ENCODE results near the gene SHROOM1. TPM values are rescaled to one million over a fixed set of nuclear protein-coding genes. Genes with fewer than 3 reads are reported as not detected.

The SHROOM1 gene
- total and polyA plus RNA-seq, 10 donors: 1.1 to 26.1 (median 3.1) TPM

DNA sequence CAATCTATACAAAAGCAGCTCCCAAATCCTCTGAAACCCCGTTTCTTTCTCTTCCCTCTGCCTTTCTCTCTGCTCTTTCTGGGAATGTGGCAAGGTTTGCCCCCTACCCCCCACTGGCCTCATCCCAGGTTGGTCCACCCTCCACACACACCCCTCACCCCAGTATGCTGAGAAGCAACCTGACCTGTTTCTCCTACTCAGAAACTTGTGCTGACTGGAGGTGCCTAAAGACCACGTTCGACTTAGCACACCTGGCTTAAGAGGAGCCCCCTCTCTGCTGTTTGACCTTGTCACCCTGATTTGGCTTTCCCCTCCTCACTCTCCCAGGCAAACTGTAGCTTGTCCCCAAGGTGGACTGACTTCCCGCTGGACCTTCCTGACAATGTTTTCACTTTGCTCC is 52.3 kb downstream of the SHROOM1 start:
- H3K27me3 ChIP-seq (replicated peaks in 1 of 7): peaks cover 0 to 56% (median 11%) of the 10 kb centered on the region in 7 donors
- intact Hi-C loops (cut with DNase I; ENCODE audit: low total_unique reads): no loop called here
- no peaks in the 10 kb centered on the region for H3K36me3 ChIP-seq
- peaks cover 0 to 47% (median 31%) of the 10 kb centered on the region in 6 donors for H3K4me1 ChIP-seq
- 54 to 87% (median 67%) methylated on average over 4 of the region's 4 CpGs for WGBS, 5 donors
- peak overlapping the region in 2 of 8 donors; percentile 69 to 81 for H3K27ac ChIP-seq
- no peak for DNase-seq
- H3K4me3 ChIP-seq: peak overlapping the region in 4 of 8 donors; percentile 71 to 94 (median 74)
- H3K9me3 ChIP-seq: no peaks in the 10 kb centered on the region
- TF ChIP-seq POLR2AphosphoS5 (IDR thresholded peaks at IDR 0.05) (no peak), POLR2A (IDR thresholded peaks at IDR 0.05) (no peak)
- TF ChIP-seq, protein P1, sequence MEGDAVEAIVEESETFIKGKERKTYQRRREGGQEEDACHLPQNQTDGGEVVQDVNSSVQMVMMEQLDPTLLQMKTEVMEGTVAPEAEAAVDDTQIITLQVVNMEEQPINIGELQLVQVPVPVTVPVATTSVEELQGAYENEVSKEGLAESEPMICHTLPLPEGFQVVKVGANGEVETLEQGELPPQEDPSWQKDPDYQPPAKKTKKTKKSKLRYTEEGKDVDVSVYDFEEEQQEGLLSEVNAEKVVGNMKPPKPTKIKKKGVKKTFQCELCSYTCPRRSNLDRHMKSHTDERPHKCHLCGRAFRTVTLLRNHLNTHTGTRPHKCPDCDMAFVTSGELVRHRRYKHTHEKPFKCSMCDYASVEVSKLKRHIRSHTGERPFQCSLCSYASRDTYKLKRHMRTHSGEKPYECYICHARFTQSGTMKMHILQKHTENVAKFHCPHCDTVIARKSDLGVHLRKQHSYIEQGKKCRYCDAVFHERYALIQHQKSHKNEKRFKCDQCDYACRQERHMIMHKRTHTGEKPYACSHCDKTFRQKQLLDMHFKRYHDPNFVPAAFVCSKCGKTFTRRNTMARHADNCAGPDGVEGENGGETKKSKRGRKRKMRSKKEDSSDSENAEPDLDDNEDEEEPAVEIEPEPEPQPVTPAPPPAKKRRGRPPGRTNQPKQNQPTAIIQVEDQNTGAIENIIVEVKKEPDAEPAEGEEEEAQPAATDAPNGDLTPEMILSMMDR (IDR thresholded peaks at IDR 0.05 in 8 of 11, conservative IDR thresholded peaks at IDR 0.05 in 3 of 11): no peak

DNA sequence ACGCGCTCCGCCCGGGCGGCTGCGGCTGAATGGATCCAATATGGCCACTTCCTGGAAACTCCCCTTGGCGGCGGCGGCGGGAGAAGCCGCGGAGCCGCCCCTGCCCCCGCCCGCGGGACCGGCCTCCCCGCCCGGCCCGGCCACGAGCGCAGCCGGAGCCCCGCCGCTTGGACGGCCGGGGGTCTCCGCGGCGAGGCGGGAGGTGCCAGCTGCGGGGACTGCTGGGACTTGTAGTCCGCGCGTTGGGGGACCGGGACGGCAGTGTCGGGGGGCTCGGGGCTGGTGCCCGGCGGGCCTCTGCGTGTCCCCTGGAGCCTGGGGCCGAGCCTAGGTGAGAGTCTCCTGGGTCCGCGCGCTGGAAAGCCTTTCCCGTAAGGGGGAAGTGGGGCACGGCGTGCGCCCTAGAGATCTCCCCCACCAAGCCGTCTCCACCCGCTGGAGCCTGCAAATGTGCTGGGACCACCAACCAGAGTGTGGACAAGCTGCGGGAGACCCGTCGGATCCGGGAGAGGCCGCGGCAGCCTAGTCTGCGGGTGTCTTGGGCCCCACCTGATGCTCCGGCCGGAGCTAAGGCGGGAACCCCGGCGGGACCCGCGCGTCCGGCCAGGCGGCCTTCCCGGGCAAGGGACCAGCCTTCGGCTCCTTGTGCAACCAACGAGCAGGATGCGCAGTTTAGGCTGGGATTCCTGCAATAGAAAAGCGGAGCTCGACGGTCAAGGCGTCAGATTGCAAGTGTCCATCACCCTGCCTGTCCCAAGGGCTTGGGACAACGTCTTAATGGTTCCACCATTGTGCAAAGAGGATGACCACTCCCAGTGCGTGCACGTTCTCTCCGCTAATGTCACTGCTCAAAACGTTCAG is 53.0 kb downstream of the SHROOM1 start, which contains the start of gene SEPTIN8:
Gene SEPTIN8 (minus strand): TSS at position 31 of the 861 bp plus-strand sequence. CDS start 102 bp downstream, outside the sequence.
- peak within 1 kb of the TSS; percentile 16 to 82 (median 70) for H3K27ac ChIP-seq
- peak within 1 kb of the TSS; percentile 50 to 94 (median 72) for H3K4me3 ChIP-seq
- H3K9me3 ChIP-seq: no peaks in the 10 kb centered on the region
- WGBS, 5 donors: 4 to 12% (median 6%) methylated on average over 23 to 82 of the region's 82 CpGs
- DNase-seq: peak; percentile 82
- TF ChIP-seq, protein P1 (IDR thresholded peaks at IDR 0.05 in 8 of 11, conservative IDR thresholded peaks at IDR 0.05 in 3 of 11): no peak
- TF ChIP-seq POLR2A (IDR thresholded peaks at IDR 0.05): peak in 1 of 3 donors; percentile 6
- TF ChIP-seq POLR2AphosphoS5 (IDR thresholded peaks at IDR 0.05): peak in 1 of 3 donors; percentile 30
- intact Hi-C loops (cut with DNase I; ENCODE audit: low total_unique reads): no loop called here
- H3K36me3 ChIP-seq: no peaks in the 10 kb centered on the region
- peaks cover 0 to 49% (median 11%) of the 10 kb centered on the region in 7 donors for H3K27me3 ChIP-seq (replicated peaks in 1 of 7)
- H3K4me1 ChIP-seq: peaks cover 0 to 47% (median 32%) of the 10 kb centered on the region in 6 donors

DNA sequence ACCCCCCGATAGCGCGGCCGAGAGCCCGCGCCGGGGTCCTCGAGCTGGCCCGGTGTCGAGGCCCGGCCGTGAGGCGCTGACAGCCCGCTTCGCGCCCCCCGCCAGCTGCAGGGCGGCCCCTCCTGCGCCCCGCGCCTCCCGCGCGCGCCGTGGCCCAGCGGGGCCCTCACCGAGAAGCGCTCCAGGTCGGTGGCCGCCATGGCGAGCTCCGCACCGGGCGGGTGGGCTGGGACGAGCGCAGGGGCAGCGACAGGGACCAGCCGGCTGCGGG is 53.6 kb downstream of the SHROOM1 start:
- WGBS, 5 donors: 0 to 1% (median 1%) methylated on average over 11 to 40 of the region's 40 CpGs; no CpG with 5 or more reads in 2 of the 5 donors

More for the DNA sequence above, 53.6 kb downstream of the SHROOM1 start:
- peak overlapping the region; percentile 50 to 94 (median 72) for H3K4me3 ChIP-seq
- no peak for DNase-seq
- H3K4me1 ChIP-seq: peaks cover 0 to 46% (median 32%) of the 10 kb centered on the region in 6 donors
- H3K9me3 ChIP-seq: no peaks in the 10 kb centered on the region
- peaks cover 0 to 43% (median 11%) of the 10 kb centered on the region in 7 donors for H3K27me3 ChIP-seq (replicated peaks in 1 of 7)
- TF ChIP-seq POLR2A (IDR thresholded peaks at IDR 0.05) (no peak), POLR2AphosphoS5 (IDR thresholded peaks at IDR 0.05) (no peak)
- TF ChIP-seq, protein P1 (IDR thresholded peaks at IDR 0.05 in 8 of 11, conservative IDR thresholded peaks at IDR 0.05 in 3 of 11): no peak
- intact Hi-C loops (cut with DNase I; ENCODE audit: low total_unique reads): no loop called here
- H3K27ac ChIP-seq: peak overlapping the region in 7 of 8 donors; percentile 49 to 82 (median 71)
- H3K36me3 ChIP-seq: no peaks in the 10 kb centered on the region
